Liver (tissue), 9 donors: ENCODE results near the gene MTHFD1L. TPM values are rescaled to one million over a fixed set of nuclear protein-coding genes. Genes with fewer than 3 reads are reported as not detected.

Source experiments
- DNase-seq: peaks from one replicate; pipeline ENCODE4 v3.0.0-alpha.2; 2017; ENCODE audit warnings: low spot score
- H3K27ac ChIP-seq, 2 donors: one replicate each; pipeline ENCODE4 v1.7.0; 2013; ENCODE audit warnings: inconsistent platforms in 2 of 2, low read length in 2 of 2, control low read depth in 1 of 2, low read depth in 1 of 2, mild to moderate bottlenecking in 1 of 2
- H3K27me3 ChIP-seq, 4 donors: one replicate each; pipeline versions ENCODE4 v1.6.1 to v1.7.0; 2013; ENCODE audit warnings: low read length in 3 of 4, inconsistent platforms in 1 of 4, mild to moderate bottlenecking in 1 of 4, moderate library complexity in 1 of 4; ENCODE audit not compliant: control insufficient read depth in 4 of 4, insufficient read depth in 4 of 4
- H3K36me3 ChIP-seq, 4 donors: one replicate each; pipeline versions ENCODE4 v1.6.1 to v1.7.0; 2013; ENCODE audit warnings: low read length in 3 of 4, mild to moderate bottlenecking in 3 of 4, low read depth in 1 of 4, moderate library complexity in 1 of 4; ENCODE audit not compliant: control insufficient read depth in 4 of 4, insufficient read depth in 3 of 4
- H3K4me1 ChIP-seq, 4 donors: one replicate each; pipeline versions ENCODE4 v1.6.1 to v1.7.0; 2013; ENCODE audit warnings: low read length in 3 of 4, mild to moderate bottlenecking in 3 of 4, moderate library complexity in 1 of 4; ENCODE audit not compliant: control insufficient read depth in 4 of 4, insufficient read depth in 4 of 4
- H3K4me3 ChIP-seq, 3 donors: one replicate each; pipeline versions ENCODE4 v1.6.1 to v1.7.0; 2013; ENCODE audit warnings: low read length in 3 of 3, control low read depth in 1 of 3, low read depth in 1 of 3, mild to moderate bottlenecking in 1 of 3
- H3K9ac ChIP-seq, 2 donors: one replicate each; pipeline ENCODE4 v1.7.0; 2013; ENCODE audit warnings: low read length in 2 of 2, mild to moderate bottlenecking in 2 of 2, moderate library complexity in 2 of 2, control low read depth in 1 of 2, low read depth in 1 of 2
- H3K9me3 ChIP-seq, 4 donors: one replicate each; pipeline versions ENCODE4 v1.6.1 to v1.7.0; 2013; ENCODE audit warnings: low read length in 3 of 4; ENCODE audit not compliant: control insufficient read depth in 4 of 4
- ATF3 ChIP-seq: IDR thresholded peaks from 2 replicates; pipeline ENCODE4 v1.6.1; 2016; ENCODE audit warnings: antibody characterized with exemption
- CTCF ChIP-seq: fragments of 150-350 bp; IDR thresholded peaks from 2 replicates; pipeline ENCODE4 v1.5.1; 2017; ENCODE audit warnings: improper control_type of control experiment, low read depth, low read length; ENCODE audit not compliant: missing input control
- EGR1 ChIP-seq, 2 donors: IDR thresholded peaks; 2 replicates each; pipeline ENCODE4 v1.6.1; 2016 to 2018; ENCODE audit warnings: antibody characterized with exemption in 2 of 2, low read depth in 2 of 2
- FOXA1 ChIP-seq: IDR thresholded peaks from 2 replicates; pipeline ENCODE4 v1.6.1; 2016; ENCODE audit warnings: antibody characterized with exemption
- FOXA2 ChIP-seq: IDR thresholded peaks from 2 replicates; pipeline ENCODE4 v1.6.1; 2016; ENCODE audit warnings: antibody characterized with exemption
- GABPA ChIP-seq, 2 donors: IDR thresholded peaks in 1 of 2; conservative IDR thresholded peaks in 1 of 2; 2 replicates each; pipeline ENCODE4 v1.6.1; 2016; ENCODE audit warnings: antibody characterized with exemption in 2 of 2, mild to moderate bottlenecking in 1 of 2, moderate library complexity in 1 of 2
- HNF4G ChIP-seq: IDR thresholded peaks from 2 replicates; pipeline ENCODE4 v1.6.1; 2016; ENCODE audit warnings: antibody characterized with exemption
- JUND ChIP-seq, 2 donors: IDR thresholded peaks; 2 replicates each; pipeline ENCODE4 v1.6.1; 2016; ENCODE audit warnings: antibody characterized with exemption in 2 of 2
- MAX ChIP-seq: IDR thresholded peaks from 2 replicates; pipeline ENCODE4 v1.6.1; 2016; ENCODE audit warnings: antibody characterized with exemption
- NR2F2 ChIP-seq: IDR thresholded peaks from 2 replicates; pipeline ENCODE4 v1.6.1; 2016; ENCODE audit warnings: antibody characterized with exemption
- RAD21 ChIP-seq, 2 donors: IDR thresholded peaks; 2 replicates each; pipeline ENCODE4 v1.6.1; 2016; ENCODE audit warnings: antibody characterized with exemption in 2 of 2, mild to moderate bottlenecking in 2 of 2
- REST ChIP-seq: IDR thresholded peaks from 2 replicates; pipeline ENCODE4 v1.6.1; 2016; ENCODE audit warnings: antibody characterized with exemption, mild to moderate bottlenecking
- RXRA ChIP-seq, 2 donors: IDR thresholded peaks; 2 replicates each; pipeline ENCODE4 v1.6.1; 2017 to 2018; ENCODE audit warnings: antibody characterized with exemption in 2 of 2, mild to moderate bottlenecking in 1 of 2
- SP1 ChIP-seq: IDR thresholded peaks from 2 replicates; pipeline ENCODE4 v1.6.1; 2018; ENCODE audit warnings: antibody characterized with exemption, mild to moderate bottlenecking
- TAF1 ChIP-seq: conservative IDR thresholded peaks from 2 replicates; pipeline ENCODE4 v1.6.1; 2016; ENCODE audit warnings: antibody characterized with exemption, mild to moderate bottlenecking
- YY1 ChIP-seq: IDR thresholded peaks from 2 replicates; pipeline ENCODE4 v1.6.1; 2016; ENCODE audit warnings: antibody characterized with exemption, mild to moderate bottlenecking
- ZBTB33 ChIP-seq: IDR thresholded peaks from 2 replicates; pipeline ENCODE4 v1.6.1; 2016; ENCODE audit warnings: antibody characterized with exemption
- WGBS: extraction: QIAGEN DNeasy Blood & Tissue Kit; methylation state at CpG from one replicate; pipeline ENCODE4 v1.1.7; 2013; 5-methylcytosine and 5-hydroxymethylcytosine counted together
- polyA plus RNA-seq, 2 donors: library from polyadenylated mRNA; stranded (reverse) in 1 of 2; unstranded in 1 of 2; fragments of 200-250 nt in 1 of 2; fragments of >200 nt in 1 of 2; fragmentation: Nextera tagmentation in 1 of 2; extraction: Ambion mirVana in 1 of 2; gene quantifications; one replicate each; pipeline versions ENCODE4 v1.2.1 to v1.2.3, GENCODE V29; 2013 to 2015
- total RNA-seq, 2 donors: library from RNA; depleted of rRNA; stranded (reverse); fragments of >200 nt; gene quantifications; one replicate each; pipeline ENCODE4 v1.2.3, GENCODE V29; 2014
- donor health status: healthy.
- donor health status: healthy.
- donor health status: healthy.
- donor health status: healthy.
- donor health status: healthy.

The MTHFD1L gene
- total and polyA plus RNA-seq, 4 donors = 2.0 to 7.7 (median 2.8) TPM

GRCh38 chr6:150841189-150841588, 24.3 kb upstream of the MTHFD1L start:
- Histone ChIP-seq H3K4me1 (no peaks in the 10 kb centered on the region), H3K27ac (no peak overlapping the region), H3K36me3 (peaks cover 0 to 16% (median 8%) of the 10 kb centered on the region in 4 donors), H3K4me3 (no peak overlapping the region), H3K9ac (no peak overlapping the region), H3K9me3 (no peaks in the 10 kb centered on the region), H3K27me3 (no peaks in the 10 kb centered on the region)
- 97% methylated on average over 5 of the region's 5 CpGs for WGBS
- no peak for TF ChIP-seq NR2F2
- no peak for TF ChIP-seq ZBTB33
- no peak for TF ChIP-seq EGR1 (IDR thresholded peaks at IDR 0.05; ENCODE audit: low read depth in 2 of 2)
- TF ChIP-seq MAX = no peak
- TF ChIP-seq FOXA1 = no peak
- TF ChIP-seq CTCF = no peak
- TF ChIP-seq GABPA (IDR thresholded peaks at IDR 0.05 in 1 of 2, conservative IDR thresholded peaks at IDR 0.05 in 1 of 2) = no peak
- TF ChIP-seq YY1 = no peak
- no peak for TF ChIP-seq JUND (IDR thresholded peaks at IDR 0.05)
- no peak for TF ChIP-seq TAF1
- no peak for TF ChIP-seq FOXA2
- TF ChIP-seq RAD21 (IDR thresholded peaks at IDR 0.05) = no peak
- TF ChIP-seq HNF4G = no peak
- no peak for TF ChIP-seq ATF3
- no peak for TF ChIP-seq SP1
- TF ChIP-seq REST = no peak
- DNase-seq = no peak

GRCh38 chr6:150841697-150842096, 23.8 kb upstream of the MTHFD1L start:
- Histone ChIP-seq H3K36me3 (peaks cover 0 to 16% (median 8%) of the 10 kb centered on the region in 4 donors), H3K27ac (no peak overlapping the region), H3K9me3 (no peaks in the 10 kb centered on the region), H3K9ac (no peak overlapping the region), H3K4me1 (no peaks in the 10 kb centered on the region), H3K27me3 (no peaks in the 10 kb centered on the region), H3K4me3 (no peak overlapping the region)
- DNase-seq = no peak
- 88% methylated on average over 3 of the region's 3 CpGs for WGBS
- TF ChIP-seq HNF4G = no peak
- no peak for TF ChIP-seq TAF1
- TF ChIP-seq RXRA (IDR thresholded peaks at IDR 0.05) = no peak
- no peak for TF ChIP-seq FOXA1
- no peak for TF ChIP-seq NR2F2
- no peak for TF ChIP-seq RAD21 (IDR thresholded peaks at IDR 0.05)
- TF ChIP-seq REST = no peak
- TF ChIP-seq MAX = no peak
- no peak for TF ChIP-seq SP1
- no peak for TF ChIP-seq ATF3
- no peak for TF ChIP-seq EGR1 (IDR thresholded peaks at IDR 0.05; ENCODE audit: low read depth in 2 of 2)
- no peak for TF ChIP-seq FOXA2
- TF ChIP-seq JUND (IDR thresholded peaks at IDR 0.05) = no peak
- TF ChIP-seq YY1 = no peak
